DMS53 (cell line): ENCODE measurements around the gene RUNX2.
A peak's percentile ranks its signal among the peaks of the same experiment; 100 is the strongest.

Experiments used
- DNase-seq: peaks from one replicate; lab custom pipeline; 2025; lab: John Stamatoyannopoulos, UW

RUNX2 gene

GRCh38 chr6:45590696-45591184 lies 262.6 kb downstream of the RUNX2 start:
- no peak for DNase-seq

GRCh38 chr6:45591306-45591705 lies 263.2 kb downstream of the RUNX2 start:
- DNase-seq, result no peak

- DNase-seq, result no peak
Measured at GRCh38 chr6:45591890-45592289, 263.8 kb downstream of the RUNX2 start.

DNA sequence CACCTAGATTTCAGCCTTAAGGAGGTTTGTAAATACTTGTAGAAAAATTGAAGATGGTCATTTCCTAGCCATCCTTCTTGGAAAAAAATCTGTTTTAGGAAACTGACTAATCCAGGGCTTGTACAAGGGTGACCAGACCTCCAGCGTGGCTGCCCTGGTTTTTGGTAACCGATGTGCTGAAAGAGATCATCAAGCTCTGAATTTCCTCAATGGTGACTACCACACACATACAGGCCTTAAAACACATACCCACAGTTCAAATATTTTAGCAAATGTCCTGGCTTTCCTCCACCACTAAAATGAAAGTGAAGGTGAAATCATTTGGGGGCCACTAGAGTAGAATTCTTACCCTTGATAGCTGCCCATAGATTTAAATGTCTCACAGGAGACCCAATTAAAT lies 264.9 kb downstream of the RUNX2 start:
- no peak for DNase-seq

DNA sequence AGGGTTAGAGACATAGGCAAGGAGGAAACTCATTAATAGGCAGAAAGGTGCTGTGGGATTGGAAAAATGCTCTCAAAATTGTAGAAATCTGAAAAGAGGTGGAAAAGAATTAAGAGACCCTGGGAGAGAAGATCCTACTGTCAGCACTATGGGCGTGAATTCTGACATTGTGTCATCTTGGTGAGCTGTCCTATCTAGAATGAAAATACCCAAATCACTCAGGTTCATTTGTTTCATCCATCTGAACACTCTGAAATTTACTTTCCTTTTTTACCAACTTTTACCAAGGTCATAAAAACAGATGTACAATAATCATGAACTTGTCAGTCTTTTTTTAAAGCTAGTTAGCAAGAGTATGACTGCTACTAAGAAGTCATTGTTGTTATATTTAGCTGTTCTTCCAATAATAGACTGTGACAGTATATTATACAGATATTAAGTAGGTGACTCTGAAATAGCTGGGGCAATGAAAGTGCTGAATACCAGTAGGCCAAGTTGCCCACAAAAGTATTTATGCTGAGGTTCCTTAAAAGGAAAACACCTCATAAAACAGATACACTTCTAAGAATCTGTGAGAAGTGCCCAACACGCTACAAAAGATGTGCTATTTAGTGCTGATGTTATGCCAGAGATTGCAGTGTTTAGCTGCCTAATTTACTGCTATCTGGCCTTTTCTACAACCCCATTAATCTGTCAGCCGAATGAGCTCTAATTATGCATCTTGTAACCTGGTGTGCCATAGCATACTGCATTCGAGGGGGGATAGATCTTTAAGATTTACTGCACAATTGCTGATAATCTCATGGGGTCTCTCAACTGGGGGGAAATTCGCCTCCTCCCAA lies 267.1 kb downstream of the RUNX2 start:
- no peak for DNase-seq

- DNase-seq, result no peak
Measured at GRCh38 chr6:45597424-45597823, 269.3 kb downstream of the RUNX2 start.

DNA sequence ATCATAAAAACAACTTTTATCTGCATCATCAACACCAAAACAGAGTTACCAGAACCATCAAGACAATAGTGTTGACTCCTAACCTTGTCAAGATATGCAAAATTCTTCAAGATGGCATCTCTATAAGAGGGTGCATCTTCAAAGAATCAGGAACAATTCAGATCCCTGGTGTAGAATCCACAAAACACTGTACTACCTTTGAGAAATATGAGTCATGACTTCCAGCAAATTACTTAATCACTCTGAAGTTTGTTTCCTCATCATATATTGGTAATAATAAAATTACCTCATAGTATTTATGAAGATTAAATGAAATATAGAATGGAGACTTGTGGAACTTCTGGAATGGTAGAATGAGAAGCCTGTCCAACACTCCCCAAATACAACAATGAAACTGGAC lies 270.9 kb downstream of the RUNX2 start:
- no peak for DNase-seq

DNA sequence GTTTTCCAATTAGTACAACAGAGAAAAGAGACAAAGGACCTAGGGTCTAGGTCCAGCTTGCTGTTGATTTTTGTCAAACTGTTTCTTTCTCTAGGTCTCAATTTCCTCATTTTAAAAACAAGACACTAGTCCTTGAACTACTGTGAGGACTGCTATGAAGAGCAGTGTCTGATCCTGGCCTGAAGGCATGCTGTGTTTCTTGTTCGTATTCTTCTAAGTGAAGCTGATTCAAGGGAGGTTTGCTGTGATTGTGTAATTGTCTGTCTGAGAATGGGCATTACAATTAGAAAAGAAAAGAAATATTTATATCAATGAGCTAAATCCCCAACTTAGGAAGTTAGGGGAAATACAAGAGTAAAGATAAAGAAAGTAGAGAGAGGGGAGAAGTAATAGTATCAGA lies 277.8 kb downstream of the RUNX2 start:
- no peak for DNase-seq

DNA sequence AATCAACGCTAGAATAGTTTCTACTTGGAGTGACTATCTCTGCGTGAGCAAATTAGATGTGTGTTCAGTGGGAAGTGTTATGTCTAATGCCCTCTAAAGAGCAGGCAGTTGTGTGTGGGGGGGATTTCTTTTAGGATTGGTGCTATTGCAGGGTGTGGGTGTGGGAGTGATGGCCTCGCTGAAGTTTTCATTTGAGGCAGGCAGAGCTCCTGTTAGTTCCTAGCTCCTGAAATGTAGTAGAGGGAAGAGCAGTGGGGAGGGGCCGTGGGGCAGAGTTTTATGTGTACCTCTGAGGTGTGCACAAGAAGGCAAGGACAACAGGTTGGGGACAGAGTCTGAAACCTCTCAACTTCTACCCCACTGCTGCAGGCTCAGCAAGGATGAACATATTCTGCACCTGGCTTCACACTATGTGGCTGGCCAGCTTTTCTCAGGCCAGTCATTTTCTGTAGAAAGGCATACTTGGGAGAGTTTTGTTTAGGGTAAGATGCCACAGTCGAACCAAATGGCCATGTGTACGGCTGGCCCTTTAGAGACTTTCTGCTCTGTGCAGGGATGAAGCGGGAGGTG lies 278.8 kb downstream of the RUNX2 start:
- no peak for DNase-seq

GRCh38 chr6:45607798-45608197 lies 279.7 kb downstream of the RUNX2 start:
- DNase-seq, result no peak

DNA sequence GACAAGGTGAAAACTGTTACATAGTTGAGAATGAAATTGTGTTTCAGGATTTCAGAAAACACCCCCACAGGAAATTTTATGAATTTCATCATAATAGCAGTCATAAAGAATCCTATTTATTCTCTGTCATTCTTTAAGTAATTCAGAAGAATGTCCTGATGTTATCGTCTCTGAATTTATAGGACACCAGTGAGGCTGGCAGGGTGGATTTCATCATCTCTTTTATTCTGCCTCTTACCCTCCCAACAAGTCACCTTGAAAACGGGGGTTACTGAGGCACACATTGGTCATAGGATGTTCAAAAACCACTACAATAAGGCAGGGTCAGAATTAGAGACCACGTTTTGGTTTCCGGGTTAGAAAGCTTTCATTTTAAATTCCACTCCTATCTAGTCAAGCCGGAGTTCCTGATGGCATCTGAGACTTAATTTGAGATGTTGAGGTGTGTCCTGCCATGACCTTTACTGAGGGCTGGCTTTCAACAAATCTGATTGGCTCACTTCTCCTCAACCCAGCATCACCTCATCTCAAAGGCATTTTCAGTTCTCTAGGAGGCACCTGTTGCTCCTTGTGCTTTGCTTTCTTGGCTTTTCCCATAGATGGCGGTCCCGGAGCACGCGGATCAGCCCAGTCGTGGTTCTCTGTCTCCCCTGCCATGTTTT lies 280.3 kb downstream of the RUNX2 start:
- DNase-seq, result no peak

DNA sequence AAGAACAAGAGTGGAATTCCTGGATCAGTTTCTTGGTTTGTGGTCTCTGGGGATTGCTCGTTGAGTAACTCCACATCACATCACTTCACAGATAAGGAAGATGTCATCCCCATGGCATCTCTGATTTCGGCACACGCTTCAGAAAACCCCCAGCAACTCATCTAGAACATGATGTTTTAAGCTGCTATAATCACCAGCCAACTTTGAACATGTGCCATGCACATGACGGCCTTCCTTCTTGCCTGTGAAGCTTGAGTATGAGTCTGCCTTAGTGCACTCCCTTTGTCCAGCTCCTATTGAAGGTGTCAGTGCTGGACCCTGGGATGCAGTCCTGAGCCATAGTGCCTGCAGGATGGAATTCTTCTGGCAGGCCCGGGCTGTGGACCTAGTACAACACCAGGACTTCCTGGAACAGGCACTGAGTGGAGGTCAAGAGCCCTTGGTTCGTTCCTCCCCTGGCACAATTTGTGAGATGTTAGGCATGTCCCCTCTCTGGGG lies 281.1 kb downstream of the RUNX2 start:
- DNase-seq, result no peak

DNA sequence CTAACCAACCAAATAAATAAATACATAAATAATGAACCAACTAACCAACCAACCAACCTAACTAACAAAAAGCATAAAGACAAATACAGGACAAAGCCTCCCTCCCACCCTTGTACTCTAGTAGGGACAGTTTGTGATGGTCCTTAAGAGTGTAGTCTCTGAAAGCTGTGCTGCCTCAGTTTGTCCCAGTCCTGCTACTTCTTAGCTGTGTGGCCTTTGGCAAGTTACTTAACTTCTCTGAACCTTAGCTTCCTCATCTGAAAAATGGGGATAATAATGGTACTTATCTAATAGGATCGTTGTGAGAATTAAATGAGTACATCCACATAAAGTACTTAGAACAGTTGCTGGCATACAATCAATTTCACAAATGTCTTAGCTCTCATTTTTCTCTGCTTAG lies 282.2 kb downstream of the RUNX2 start:
- DNase-seq, result no peak

GRCh38 chr6:45610832-45611231 lies 282.7 kb downstream of the RUNX2 start:
- DNase-seq, result no peak

GRCh38 chr6:45611491-45611890 lies 283.4 kb downstream of the RUNX2 start:
- no peak for DNase-seq

DNA sequence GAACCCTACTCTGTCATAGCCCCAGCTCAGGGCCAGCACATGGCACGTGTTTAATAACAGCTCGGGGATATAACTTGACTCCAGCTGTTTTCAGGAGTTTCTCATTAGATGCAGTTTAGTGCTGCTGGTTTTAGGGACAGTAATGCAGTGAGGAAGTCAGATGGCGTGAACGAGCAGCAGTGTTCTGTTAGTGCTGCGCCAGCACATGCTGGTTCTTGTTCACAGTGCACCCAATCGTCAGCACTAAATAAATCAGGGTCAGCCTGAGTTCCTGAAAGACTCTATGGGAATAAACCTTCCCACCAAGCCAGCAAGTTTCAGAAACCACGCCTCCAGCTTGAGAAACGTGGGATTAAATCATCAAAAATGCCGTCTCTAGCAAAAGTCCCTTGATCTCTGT lies 285.5 kb downstream of the RUNX2 start:
- DNase-seq, result no peak

GRCh38 chr6:45614488-45615285 lies 286.6 kb downstream of the RUNX2 start:
- DNase-seq, result peak; percentile 33

DNA sequence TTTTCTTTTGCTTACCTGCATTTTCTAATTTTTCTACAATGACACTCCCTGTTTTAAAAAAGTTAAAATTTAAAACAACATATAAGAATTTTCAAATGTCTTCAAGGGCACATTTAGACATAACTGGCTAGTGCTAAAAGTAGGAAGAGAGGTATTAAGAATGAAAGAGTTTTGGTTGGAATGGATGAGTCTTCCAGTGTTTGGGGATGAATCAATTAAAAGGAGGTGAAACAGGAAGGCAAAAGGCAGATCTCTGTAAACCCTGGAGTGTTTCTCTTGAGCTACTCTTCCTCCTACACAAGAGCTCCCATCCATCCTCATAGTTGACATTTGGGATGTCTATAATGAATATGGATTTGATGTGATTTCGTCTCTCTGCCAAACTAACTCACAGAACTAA lies 288.1 kb downstream of the RUNX2 start:
- no peak for DNase-seq

- DNase-seq, result peak; percentile 5
Measured at GRCh38 chr6:45617441-45617840, 289.3 kb downstream of the RUNX2 start.

GRCh38 chr6:45618259-45618658 lies 290.1 kb downstream of the RUNX2 start:
- no peak for DNase-seq

DNA sequence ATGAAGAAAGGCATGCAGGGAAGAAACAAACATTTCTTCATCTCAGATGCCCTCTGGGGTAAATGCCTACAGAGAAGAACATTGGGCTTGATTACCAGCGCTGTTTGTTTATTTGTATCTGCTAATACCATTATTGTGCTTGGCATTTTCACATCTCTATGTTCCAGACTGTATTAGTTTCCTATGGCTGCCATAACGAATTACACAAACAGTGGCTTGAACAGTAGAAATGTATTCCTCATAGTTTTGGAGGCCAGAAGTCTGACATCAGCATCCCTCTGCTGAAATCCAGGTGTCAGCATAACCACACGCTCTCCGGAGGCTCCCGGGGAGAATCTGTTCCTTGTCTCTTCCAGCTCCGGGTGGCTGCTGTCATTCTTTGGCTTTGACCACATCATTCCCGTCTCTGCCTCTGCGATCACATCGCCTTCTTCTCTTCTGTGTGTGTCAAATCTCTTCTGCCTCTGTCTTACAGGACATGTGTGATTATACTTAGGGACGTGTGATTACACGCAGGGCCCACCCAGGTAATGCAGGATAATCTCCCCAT lies 291.2 kb downstream of the RUNX2 start:
- DNase-seq, result no peak

DNA sequence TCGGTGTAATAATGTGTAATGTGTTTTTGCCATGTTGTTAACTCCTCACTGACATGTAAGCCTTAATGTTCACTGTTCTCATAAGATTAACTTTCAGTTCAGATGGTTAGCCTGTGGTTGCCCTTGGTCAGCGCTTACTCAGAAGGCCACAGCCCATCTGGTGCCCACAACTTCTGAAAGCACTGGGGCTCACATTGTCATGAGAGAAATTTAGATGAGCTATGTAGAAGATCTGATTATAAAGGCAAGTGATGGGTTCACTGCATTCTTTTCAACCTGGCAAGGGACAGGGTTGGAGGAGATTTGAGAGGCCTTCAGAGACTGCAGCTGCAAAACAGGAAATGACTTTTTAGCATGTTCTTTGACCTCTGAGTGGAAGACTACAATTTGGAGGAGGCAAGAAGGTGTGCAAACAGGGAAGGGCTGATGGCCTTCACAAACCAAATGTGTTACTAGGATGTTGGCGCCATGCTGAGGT lies 291.9 kb downstream of the RUNX2 start:
- peak; percentile 10 for DNase-seq
